NCI-H2227 (cell line): ENCODE results near the gene MRPL34.

Source experiments
- DNase-seq: peaks from one replicate; lab custom pipeline; 2025; ENCODE audit not compliant: unreplicated experiment; lab: John Stamatoyannopoulos, UW

The MRPL34 gene

DNA sequence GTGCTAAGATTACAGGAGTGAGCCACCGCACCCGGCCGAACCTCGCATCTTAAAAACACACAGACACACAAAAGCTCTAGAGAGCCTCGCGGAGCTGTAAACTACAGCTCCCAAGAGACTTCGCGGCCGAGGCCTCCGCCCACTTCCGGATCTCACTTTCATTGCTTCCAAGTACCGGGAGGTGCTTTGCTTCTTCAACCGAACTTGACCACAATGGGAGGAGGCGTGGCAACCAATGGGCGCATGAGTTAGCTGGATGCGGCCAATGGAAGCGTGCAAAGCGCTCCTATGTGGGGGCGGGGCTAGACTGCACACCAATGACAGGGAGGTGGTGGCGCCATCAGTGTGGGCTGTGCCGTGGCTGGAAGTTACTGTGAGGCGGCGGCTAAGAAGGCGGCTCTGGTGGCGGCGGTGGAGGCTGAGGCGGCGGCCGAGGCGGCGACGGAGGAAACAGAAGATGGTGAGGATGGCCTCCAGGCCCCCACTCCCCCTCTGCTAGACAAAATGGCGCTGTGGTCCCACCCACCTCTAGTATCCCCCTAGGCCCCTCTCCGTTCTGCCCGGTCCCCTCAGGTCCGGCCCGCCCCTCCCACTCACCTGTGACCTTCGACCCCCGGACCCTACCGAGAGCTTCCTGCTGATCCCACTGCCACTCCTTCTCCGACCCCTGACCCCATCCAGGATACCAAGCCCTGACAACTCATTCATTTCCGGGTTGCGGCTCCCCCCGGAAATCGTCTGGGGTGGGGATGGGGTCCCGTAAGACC is 3.7 kb downstream of the MRPL34 start, which contains the start of gene DDA1:
Gene DDA1, plus strand, starts transcription at position 366 of the 767 bp plus-strand sequence. Its CDS starts 92 bp downstream, at position 458.
- peak; percentile 99 for DNase-seq

DNA sequence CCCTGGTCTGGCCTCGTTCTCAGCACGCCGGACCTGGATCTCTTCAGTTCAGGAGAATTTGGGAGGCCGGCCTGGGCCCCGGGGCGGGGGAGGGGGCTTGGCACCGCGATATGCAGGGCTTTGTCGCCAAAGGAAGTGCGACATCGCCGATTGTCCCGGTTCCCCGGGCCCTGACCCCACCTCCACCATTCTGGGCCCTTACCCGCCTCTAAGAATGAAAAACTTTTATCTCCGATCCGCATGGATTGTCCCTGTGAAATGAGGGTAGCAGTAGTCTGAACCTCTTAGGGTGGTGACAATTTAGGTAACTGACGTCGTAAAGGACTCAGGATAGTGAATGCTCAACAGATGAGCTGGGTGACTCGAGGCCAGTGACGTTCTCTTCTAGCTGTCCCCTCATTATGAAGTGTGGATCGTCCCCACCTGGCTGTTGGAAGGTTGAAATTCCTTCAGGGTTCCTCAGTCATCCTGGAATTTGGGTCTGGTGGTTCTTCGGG is 4.3 kb downstream of the MRPL34 start:
- DNase-seq = no peak

DNA sequence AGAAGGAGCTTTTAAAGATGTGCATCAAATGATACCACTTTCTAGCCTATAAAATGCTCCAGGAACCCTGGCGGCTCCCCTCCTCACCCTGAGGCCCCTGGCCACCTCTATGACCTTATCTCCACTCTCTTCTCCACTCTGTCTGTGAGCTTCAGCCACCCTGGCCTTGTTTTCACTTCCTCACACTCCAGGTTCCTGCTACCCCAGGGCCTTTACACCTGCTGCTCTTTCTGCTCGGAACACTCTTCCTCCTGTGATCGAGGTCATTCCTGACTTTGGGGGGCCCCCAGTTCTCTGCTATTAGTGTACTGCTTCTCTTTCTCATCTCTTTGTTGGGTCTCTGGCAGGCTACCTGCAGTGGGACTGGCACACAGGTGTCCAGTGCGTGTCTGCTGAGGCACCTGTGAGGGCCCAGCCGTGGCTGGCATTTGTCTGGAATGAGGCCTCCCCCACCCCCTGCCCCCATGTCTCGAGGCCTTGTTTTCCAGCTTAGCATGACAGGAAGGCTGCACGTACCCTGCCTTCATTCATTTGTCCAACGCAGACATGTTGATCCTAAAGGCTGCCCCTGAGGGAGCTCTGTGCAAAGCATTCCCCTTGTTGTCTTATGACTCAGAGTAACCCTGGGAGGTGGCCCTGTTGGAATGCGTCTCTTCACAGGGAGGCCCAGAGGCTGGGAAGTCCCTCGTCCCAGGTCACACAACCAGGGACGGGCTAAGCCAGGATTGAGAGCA is 6.0 kb downstream of the MRPL34 start:
- no peak for DNase-seq

DNA sequence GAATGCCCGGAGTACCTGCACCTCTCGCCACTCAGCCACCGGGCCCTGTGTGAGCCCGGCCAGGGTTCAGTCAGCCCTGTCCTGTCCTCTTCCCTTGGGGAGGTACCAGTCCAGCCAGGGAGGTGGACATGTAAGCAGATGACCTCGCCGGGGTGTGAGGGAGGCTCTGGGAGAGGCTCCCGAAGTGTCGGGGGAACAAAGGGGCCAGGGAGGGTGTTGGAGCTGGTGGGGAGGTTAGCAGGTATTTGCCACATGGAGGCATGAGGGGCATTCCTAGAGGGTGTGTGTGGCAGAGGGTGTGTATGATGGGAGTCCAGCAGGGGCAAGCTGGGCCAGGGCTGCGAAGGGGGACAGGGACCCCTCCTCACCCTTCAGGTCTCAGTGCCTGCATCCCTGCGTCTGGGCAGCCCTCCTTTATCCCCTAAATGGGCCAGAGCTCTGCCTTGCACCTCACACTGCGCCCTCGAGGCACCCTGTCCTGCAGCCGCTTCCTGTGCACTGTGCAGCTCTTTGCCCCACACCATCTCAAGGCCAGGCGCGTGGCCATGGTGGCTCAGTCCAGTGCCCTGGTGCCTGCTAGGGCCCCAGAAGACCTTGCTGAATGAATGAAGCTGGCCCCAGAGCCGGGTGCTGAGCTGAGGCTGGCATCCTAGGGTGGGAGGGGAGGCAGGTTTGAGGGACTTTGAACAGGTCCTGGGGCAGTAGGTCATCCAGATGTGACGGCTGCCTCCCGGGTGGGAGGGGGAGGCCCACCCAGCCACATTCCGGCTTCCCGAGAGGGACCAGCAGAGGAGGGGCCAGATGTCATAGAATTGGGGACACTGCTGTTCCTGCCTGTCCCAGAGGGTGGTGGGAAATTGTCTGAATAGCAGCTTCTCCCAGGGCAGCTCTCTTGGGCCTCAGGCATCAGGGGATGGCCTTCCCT is 6.8 kb downstream of the MRPL34 start:
- no peak for DNase-seq

DNA sequence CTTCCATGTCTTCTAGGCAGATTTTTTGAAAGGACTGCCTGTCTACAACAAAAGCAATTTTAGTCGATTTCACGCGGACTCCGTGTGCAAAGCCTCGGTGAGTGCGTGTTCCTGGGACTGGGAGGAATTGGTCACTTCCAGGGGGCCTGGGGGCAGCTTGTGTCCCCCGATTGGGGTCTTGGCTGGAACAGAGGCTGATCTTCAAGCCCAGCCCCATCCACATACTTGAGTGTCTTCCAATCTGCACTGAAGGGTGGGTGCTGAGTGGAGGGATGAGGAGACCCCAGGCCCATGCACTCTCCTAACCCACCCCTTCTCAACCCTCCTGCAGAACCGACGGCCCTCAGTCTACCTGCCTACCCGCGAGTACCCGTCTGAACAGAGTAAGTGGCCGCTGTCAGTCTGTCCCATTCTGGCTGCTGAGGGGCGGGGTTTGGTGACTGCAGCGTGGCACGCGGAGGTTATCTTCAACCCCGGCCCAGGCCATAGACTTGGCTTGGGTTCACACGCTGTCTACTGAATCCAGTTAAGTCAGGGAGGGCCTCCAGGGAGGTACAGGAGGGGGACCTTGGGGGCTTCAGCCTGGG is 8.4 kb downstream of the MRPL34 start:
- DNase-seq = no peak

DNA sequence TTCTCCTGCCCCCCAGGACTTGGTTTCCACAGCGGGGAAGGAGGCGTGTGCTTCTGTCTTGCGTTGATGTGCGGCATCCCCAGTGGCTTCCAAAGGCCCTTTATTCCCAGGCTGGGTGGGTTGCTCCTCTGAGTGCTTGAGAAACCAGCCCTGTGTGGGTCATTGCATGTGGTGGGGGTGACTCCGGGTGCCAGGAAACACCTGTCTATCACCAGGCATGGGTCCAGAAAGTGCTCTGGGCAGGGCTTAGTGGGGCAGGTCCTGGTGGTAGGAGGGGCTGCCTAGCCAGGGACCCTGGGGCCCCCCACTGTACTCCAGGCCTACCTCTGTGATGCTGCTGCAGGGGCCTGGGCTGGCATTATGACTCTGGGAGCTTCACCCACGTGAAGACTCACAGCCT is 13.3 kb downstream of the MRPL34 start:
- no peak for DNase-seq

DNA sequence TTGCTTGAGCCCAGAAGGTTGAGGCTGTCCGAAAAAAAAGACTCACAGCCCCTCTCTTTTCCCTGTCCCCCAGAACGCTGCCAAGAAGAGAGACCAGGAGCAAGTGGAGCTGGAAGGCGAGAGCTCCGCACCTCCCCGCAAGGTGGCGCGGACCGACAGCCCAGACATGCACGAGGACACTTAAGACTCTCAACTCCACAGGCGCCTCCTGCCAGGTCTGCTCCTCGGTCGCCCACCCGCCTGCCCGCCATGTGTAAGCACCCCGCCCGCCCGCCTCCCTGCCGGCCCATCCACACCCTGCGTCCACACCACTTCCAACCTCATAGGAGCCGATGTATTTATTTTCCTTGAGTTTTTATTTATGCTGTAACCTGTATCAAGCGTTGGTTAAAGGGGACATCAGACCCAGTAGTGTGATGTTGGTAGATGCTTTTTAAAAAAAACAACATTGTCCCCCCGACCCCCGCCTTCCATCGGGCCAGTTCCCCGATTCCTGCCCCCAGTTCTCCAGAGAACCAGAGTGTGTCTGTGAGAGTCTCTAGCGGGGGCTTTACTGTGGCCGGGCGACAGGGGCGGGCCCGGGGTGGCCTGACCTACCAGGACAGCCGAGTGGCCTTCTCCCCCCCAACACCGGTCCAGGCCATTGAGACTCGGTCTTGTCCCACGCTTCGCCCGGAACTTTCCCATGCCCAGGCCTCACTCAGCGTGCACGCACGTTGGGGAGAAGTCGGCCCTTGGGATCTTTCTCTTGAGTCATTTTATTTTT is 14.0 kb downstream of the MRPL34 start:
- DNase-seq = no peak

DNA sequence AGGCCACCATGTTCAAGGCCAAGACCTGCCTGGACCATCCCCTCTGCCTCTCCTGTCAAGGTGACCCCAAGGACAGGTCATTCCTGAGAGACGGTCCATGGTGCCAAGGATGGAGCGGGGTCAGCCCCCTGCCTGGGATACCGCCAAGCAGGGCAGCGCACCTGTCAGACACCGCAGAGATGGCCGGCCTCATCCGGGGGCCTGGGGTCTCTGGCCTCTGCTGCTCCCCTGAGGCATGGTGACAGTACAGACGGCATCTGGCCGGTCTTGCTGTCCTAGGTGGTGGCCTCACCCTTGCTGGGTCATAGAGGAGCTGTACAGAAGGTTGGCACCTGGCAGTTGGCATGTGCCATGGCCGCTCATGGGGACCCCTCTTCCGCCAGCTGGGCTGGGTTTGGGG is 14.8 kb downstream of the MRPL34 start:
- DNase-seq = no peak

DNA sequence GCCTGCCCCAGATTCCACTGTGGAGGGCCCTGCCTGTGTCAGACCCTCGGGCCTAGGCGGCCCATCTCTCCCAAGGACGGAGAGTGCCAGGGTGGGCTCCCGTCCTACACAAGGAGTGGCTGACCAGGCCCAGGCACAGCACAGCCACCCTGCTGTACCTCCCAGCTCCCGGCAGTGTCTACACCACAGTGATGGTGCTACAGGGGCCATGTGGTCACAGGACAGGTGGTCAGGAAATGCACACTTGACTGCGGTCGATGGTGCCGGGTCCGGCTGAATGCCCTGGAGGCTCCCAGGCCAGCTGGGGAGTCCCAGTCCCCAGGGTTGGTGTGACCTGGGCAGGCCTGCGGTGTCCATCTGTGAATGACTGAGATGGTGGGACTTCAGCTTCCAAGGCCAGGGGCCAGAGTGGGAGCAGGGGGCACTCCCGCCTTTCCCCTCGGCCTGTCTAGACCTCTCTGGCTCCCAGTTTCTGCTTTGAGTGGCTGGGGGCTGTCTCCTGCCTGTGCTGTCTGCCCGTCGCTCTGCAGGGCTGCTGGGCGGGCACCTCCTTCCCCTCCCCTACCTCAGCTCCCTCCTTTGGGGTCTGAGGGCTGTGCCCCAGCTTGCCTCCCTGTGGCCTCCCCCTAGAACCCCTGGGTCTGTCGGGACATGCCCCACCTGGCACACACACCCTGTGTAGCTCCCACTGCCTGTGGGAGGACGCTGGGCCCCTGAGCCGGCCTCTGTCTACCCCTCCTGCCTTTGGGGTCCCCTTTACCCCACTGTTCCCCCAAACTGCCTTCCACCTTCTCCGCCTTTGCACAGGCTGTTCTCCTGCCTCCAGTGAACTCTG is 16.2 kb downstream of the MRPL34 start:
- no peak for DNase-seq

DNA sequence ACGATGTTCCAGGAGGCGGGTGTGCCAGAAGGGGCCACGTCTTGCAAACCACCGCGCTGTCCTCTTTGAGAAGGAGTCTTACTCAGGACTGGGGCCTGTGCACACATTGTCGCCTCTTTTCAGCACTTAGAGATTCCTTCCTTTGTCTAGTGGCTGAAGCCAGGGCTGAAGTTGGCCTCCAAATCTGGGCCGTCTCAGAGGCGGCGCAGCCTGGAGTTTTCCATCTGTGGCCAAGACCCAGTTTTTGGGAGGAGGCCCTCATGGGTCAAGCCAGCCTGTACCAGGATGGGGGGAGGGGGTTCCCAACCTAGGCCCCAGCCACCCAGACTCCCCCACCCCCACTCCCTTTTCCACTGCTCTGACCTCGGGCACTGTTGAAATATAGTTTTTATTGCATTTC is 17.2 kb downstream of the MRPL34 start:
- no peak for DNase-seq

DNA sequence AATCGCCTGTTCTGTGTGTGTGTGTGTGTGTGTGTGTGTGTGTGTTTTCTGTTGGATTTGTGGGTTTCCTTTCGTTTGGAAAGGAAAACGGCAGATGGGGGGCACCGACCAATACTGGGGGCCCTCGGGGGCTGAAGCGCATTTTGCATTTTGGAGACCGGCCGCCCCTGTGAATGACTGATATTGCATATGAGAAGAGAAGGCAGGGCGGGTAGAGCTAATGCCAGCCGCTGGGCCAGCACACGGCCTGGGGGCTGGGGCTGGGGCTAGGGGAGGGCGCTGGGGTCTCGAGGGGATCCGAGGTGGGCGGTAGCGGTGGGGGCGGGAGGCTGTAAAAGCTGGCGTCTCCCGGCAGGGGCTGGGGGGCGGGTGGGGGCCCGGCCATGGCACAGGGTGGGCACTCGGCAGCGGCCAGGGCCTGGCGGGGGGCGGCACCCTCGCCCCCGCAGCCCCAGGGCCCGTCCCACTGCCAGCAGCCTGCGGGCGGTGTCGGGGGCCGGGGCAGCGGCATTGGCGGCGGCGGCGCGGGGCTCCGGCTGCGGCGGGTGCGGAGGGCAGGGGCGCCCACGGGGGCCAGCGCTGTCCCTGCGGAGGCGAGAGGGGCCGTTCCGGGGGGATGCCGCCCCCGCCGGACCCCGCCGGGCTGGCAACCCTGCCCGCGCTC is 17.8 kb downstream of the MRPL34 start:
- DNase-seq = no peak

DNA sequence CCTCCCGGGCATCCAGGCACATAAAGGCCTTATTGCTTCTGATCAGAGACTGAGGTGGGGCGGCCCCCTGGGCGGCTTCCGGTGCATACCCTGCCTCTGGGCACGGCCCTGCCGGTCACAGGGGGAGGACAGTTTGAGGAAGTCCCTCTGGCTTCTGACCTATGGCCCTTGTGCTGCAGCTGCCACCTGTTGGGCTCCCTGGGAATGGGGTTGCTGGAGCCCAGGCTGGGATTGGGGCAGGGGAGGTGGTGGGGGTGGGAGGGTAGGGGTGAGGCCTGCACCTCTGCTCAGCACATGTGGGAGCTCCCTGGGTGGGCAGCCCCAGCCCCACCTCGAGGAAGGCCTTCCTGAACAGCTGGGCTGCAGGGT is 18.3 kb downstream of the MRPL34 start:
- DNase-seq = no peak

DNA sequence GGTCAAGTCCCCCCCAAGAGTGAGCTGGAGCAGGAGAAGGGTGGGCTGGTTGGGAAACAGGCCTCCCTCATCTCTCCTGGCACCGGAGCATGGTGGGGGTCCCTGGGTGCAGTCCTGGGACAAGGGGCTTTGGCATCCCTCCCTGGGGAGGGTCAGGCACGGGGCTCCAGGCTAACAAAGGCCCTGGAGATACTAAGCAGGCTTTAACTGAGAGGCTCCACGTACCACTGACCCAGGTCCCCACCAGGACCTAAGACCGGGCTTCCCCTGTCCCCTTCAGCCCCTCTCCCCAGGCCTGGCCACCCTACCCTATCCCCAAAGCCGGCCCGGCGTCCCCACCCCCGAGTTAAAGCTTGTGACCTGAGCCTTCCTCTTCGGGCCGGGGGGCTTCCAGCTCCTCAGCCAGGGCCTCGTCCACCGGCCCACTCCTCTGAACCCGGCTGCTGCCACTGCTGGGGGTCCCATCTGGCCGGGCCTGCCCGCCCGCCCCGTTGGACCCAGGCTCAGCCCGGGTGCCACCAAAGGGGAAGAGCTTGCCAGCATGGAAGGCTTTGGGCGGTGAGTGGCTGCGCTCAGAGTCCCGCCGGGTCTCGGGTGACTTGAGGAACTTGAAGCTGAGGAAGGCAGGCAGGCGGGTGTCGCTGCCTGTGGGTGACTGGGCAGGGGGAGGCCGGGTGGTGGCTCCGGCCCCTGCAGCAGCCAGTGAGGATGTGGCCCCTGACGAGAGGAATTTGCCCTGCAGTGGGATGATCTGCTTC is 18.9 kb downstream of the MRPL34 start:
- DNase-seq = no peak

DNA sequence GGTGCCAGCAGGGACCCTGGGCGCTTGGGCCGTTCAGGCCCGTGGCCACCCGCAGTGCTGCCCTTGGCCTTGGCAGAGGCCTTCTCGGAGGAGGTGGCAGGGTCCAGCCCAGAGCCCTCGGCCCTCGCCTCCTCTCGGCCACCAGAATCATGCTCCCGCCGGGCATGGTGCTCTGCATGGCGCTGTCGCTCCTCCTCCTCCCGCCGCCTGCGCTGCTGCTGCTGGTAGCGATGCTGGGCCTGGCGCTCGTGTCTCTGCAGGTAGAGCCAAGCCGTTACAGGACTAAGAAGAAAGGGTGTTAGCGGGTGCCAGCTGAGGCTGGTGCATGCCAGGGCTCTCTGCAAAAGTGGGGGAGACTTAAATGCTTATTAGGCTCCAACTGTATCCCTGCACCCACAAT is 19.5 kb downstream of the MRPL34 start:
- no peak for DNase-seq

DNA sequence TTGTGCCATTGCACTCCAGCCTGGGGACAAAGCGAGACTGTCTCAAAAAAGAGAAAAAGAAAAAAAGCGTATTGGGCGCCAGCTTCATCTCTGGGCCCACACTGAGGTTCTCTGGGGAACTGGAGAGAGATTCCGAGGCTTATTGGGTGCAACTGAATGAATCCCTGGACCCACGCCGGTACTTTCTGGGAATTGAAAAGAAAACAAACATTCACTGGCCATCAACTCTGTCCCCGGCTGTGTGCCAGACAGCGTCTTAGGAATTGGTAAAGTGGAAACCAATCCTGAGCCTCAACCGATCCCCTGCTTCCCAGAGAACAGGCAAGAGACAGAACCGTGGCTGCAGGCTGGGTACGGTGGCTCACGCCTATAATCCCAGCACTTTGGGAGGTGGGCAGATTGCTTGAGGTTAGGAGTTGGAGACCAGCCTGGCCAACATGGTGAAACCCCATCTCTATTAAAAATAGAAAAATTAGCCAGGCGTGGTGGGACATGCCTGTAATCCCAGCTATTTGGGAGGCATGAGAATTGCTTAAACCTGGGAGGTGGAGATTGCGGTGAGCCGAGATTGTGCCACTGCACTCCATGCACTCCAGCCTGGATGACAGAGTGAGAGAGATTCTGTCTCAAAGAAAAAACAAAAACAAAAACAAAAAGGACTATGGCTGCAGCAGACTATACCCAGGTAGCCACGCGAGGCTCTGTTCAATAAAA is 20.4 kb downstream of the MRPL34 start:
- DNase-seq = no peak

DNA sequence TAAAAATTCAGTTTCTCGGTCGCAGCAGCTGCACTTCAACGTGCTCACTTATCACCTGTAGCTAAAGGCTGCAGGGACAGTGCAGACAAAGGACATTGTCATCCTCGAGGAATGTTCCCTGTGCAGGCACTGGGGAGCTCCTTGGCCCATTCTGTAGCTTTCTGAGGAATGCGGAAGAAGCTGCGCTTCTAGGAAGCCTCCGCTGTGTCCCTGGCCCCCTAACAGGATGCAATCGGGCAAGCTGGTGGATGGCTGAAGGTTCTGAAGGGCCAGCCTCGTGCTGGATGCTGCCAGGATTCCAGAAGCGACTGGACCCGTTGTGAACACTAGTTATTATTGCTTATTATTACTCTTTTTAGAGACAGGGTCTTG is 20.9 kb downstream of the MRPL34 start:
- DNase-seq = no peak

DNA sequence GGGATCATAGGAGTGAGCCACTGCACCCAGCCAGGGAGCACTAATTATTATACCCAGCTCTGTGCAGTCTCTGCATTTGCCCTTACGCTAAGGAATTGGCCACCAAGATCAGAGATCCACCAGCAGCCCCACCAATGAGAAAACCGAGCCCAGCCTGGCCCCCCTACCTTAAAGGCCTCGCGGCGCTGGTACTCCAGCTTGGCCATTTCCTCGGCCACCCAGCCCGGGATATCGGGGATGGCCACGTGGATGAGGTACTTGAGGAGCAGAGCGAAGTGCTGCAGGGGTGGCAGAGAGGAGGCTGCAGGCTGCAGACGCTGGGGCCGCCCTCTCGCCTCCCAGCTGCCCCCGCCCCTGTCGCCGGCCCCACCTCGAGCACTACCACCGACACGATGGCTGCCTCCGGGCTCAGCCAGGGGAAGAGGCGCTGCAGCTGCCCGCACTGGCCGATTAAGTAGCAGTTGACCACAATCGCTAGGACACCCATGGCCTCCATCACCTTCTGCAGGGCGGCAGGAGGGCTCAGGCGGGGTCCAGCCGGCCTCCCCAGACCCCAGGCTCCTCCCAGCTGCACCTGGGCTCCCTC is 21.5 kb downstream of the MRPL34 start:
- no peak for DNase-seq
